HG03103 (cell line): ENCODE data around the gene MDM2.

Experiments used
- ATAC-seq: cut with Tn5 transposase; IDR thresholded peaks from one replicate; pipeline ENCODE4 v1.9.1; 2021; ENCODE audit warnings: low read depth; ENCODE audit not compliant: unreplicated experiment

Gene MDM2

GRCh38 chr12:68870443-68870842 lies 62.5 kb downstream of the MDM2 start:
- ATAC-seq, result no peak

GRCh38 chr12:68871396-68871795 lies 63.4 kb downstream of the MDM2 start:
- no peak for ATAC-seq

GRCh38 chr12:68871921-68872320 lies 63.9 kb downstream of the MDM2 start:
- ATAC-seq, result no peak

GRCh38 chr12:68873316-68873715 lies 65.3 kb downstream of the MDM2 start:
- ATAC-seq, result no peak

- no peak for ATAC-seq
These were observed 68.5 kb downstream of the MDM2 start for GRCh38 chr12:68876461-68876860.

DNA sequence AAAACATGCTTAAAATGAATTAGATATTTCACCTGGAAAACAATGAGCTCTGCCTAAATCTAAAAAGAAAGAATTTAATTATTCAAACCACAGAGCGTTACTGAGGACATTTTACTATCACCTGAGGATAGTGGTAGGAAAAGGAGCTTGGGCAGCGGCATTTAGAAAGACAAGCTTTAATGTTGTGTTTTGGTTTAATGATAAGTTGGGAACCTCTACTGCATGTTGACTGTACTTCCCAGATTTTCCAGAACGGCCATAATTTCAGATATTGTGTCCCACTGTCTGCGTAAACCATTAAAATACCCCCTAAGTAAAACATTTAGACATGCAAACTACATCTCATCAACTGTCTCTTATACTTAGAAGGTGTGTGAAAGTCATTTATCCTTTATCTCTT lies 69.6 kb downstream of the MDM2 start:
- ATAC-seq, result no peak

- ATAC-seq, result no peak
These were observed 70.3 kb downstream of the MDM2 start for GRCh38 chr12:68878283-68878682.

GRCh38 chr12:68878846-68879245 lies 70.9 kb downstream of the MDM2 start:
- ATAC-seq, result no peak

- no peak for ATAC-seq
These were observed 72.8 kb downstream of the MDM2 start for GRCh38 chr12:68880660-68881325.

- ATAC-seq, result no peak
These were observed 74.4 kb downstream of the MDM2 start for GRCh38 chr12:68882251-68882964.

- ATAC-seq, result no peak
These were observed 75.2 kb downstream of the MDM2 start for GRCh38 chr12:68883151-68883550.

DNA sequence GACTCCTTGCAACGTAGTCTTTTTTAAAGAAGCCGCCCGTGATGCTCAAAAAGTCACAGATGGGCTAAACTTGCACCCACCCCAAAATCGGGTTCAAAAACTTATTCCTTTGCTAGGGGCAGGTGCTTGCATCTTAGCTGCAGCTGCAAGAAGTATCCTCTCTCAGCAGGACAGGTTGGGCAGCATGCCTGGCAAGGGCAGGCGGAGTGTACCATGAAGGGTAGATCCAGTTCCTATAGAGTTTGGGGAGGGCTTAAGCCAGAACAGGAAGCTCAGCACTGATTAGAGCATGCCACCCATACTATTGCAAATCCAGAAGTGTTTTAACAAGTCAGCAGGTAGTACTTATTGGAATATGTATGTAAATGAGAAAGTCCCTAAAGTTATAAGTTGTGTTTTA lies 76.3 kb downstream of the MDM2 start:
- ATAC-seq, result no peak

GRCh38 chr12:68885381-68885780 lies 77.4 kb downstream of the MDM2 start:
- ATAC-seq, result no peak

DNA sequence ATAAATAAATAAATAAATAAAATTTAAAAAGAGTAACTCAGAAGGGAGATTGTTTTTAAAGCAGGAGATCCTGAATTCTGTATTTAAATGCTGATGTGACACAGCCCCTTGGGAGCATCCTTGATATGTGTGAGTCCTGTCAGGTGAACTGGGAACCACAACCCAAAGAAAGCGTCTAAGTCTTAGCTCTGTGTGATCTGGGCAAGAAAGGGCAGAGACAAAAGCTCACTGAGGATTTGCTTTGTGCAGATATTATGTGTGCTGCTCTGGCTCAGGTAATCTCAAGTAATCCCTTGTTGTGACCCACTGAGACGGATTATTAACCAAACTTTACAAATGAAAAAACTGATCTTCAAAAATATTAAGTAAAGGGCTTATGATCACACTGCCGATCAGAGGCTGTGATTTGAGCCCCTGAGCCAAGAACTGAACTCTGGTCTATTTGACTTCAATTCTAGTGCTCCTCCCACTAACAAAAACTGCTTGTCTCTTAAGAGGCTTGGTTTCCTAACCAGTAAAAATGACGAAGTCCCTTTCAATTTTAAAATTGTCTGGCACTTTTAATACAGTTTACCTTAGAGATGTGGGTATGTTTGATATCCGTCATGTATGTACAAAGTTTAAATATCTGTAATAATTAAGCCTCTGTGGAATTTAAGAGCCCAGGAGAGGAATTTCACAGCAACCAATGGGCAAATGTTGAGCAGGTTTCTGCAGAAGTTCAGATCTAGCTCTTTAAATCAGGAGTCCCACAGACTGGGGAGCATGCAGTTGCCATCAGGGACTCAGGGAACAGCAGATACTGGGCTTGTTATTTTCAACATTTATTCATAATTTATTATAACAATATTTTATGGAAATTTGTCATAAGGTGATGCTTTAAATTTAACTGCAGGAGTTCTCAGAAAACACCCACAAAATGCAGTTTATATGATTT lies 78.9 kb downstream of the MDM2 start:
- no peak for ATAC-seq

DNA sequence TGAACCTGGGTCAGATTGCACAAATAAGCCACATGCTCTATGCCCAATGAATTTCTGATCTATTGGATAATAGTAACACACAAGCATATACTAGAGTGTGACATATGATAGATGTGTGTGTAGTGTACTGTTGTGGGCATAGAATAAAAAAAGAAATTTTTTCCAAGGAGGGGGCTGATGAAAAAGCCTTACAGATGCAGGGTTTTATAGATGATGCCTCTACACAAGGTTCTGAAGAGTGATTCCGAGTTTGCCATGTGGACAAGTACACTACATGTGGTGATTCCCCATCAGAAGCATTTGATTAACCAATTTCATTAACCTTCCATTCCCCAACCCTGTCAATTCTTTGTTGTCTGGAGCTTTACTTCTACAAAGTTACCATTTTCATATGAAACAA lies 79.7 kb downstream of the MDM2 start:
- no peak for ATAC-seq

- no peak for ATAC-seq
These were observed 80.3 kb downstream of the MDM2 start for GRCh38 chr12:68888243-68888642.

DNA sequence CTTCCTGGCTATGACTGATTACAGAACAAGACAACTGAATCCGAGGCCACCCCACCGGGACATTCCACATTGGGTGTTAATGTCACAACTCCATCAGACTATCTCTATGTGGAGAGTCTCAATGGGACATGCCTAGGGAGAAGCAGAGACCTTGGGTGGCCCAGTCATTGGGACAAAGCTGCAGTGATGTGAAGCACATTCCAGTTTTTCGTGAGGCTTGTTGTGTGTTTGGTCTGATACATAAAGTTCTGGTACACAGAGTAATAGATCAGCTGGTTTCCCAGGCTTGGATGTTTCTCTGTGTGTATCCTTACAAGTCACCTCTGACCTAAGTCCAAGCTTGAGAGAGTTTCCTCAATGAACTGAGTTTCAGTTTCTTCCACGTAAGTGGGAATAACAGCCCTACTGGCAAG lies 82.7 kb downstream of the MDM2 start:
- no peak for ATAC-seq

DNA sequence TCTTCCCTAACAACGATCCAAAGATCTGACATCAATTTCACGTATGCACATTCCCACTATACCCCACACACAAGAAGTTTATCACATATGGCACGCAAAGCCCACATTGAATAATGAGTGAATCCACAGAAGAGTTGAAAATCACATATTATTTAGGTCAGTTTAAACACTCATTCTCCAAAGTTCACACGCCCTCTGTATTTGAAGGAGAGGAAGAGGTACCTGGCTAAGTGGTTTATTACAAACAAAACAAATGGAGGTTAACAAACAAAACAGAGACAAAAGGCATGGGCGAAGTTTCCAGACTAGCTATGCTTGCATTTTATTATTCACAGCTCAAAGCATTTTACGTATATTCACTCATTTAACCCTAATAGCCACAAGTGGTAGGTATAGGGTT lies 83.2 kb downstream of the MDM2 start:
- ATAC-seq, result no peak

GRCh38 chr12:68893201-68893600 lies 85.2 kb downstream of the MDM2 start:
- ATAC-seq, result no peak

- no peak for ATAC-seq
These were observed 85.8 kb downstream of the MDM2 start for GRCh38 chr12:68893741-68894140.

- no peak for ATAC-seq
These were observed 86.4 kb downstream of the MDM2 start for GRCh38 chr12:68894276-68894855.
